Neuronal stem cell (in vitro differentiated cells): ENCODE data around the gene HSPB1.

ENCODE experiments used
- DNase-seq: peaks from one replicate; pipeline ENCODE4 v3.0.0-alpha.2; 2013; ENCODE audit warnings: low spot score
- H2AFZ ChIP-seq: one replicate; pipeline ENCODE4 v1.6.1; 2013; ENCODE audit warnings: mild to moderate bottlenecking, low read length, inconsistent platforms
- H2AK5ac ChIP-seq: 2 replicates; pipeline ENCODE4 v1.6.1; 2013; ENCODE audit warnings: low read depth, mild to moderate bottlenecking, inconsistent platforms, low read length, moderate library complexity, mixed read lengths
- H2BK120ac ChIP-seq: 2 replicates; pipeline ENCODE4 v1.6.1; 2013; ENCODE audit warnings: low read depth, mild to moderate bottlenecking, inconsistent platforms, low read length, moderate library complexity, mixed read lengths
- H2BK12ac ChIP-seq: one replicate; pipeline ENCODE4 v1.6.1; 2013; ENCODE audit warnings: low read length, inconsistent platforms
- H2BK15ac ChIP-seq: 2 replicates; pipeline ENCODE4 v1.6.1; 2013; ENCODE audit warnings: mild to moderate bottlenecking, low read length, inconsistent platforms, mixed read lengths
- H2BK5ac ChIP-seq: one replicate; pipeline ENCODE4 v1.6.1; 2013; ENCODE audit warnings: inconsistent platforms, mild to moderate bottlenecking, low read length, moderate library complexity
- H3K14ac ChIP-seq: one replicate; pipeline ENCODE4 v1.6.1; 2013; ENCODE audit warnings: low read length, inconsistent platforms
- H3K18ac ChIP-seq: 2 replicates; pipeline ENCODE4 v1.6.1; 2013; ENCODE audit warnings: low read length, inconsistent platforms
- H3K23ac ChIP-seq: 2 replicates; pipeline ENCODE4 v1.6.1; 2013; ENCODE audit warnings: low read depth, mild to moderate bottlenecking, mixed read lengths, low read length, inconsistent platforms; ENCODE audit not compliant: poor library complexity
- H3K27ac ChIP-seq: replicated peaks from 3 replicates; pipeline ENCODE4 v1.5.1; 2013; ENCODE audit warnings: low read length, inconsistent platforms
- H3K27me3 ChIP-seq, 3 experiments: 2 replicates each; pipeline ENCODE4 v1.6.1; 2013; ENCODE audit warnings: low read length in 3 of 3, mild to moderate bottlenecking in 2 of 3, inconsistent platforms in 1 of 3, low read depth in 1 of 3, mixed read lengths in 1 of 3, moderate library complexity in 1 of 3; ENCODE audit not compliant: control insufficient read depth in 3 of 3, insufficient read depth in 3 of 3
- H3K36me3 ChIP-seq, 2 donors: replicated peaks in 1 of 2; 2 replicates each; pipeline ENCODE4 v1.6.1; 2013; ENCODE audit warnings: low read length in 2 of 2; ENCODE audit not compliant: control insufficient read depth in 2 of 2, insufficient read depth in 2 of 2
- H3K4ac ChIP-seq: 2 replicates; pipeline ENCODE4 v1.6.1; 2013; ENCODE audit warnings: inconsistent platforms, mild to moderate bottlenecking, low read length, moderate library complexity
- H3K4me1 ChIP-seq, 2 donors: 1 replicate in 1 of 2; 2 replicates in 1 of 2; pipeline ENCODE4 v1.6.1; 2013; ENCODE audit warnings: low read length in 2 of 2, low read depth in 1 of 2; ENCODE audit not compliant: control insufficient read depth in 2 of 2, insufficient read depth in 1 of 2
- H3K4me2 ChIP-seq: one replicate; pipeline ENCODE4 v1.6.1; 2013; ENCODE audit warnings: mild to moderate bottlenecking, low read length, inconsistent platforms; ENCODE audit not compliant: insufficient read depth, poor library complexity, severe bottlenecking
- H3K4me3 ChIP-seq, 2 donors: 2 replicates each; pipeline ENCODE4 v1.5.1; 2013; ENCODE audit warnings: low read length in 2 of 2, mild to moderate bottlenecking in 2 of 2, inconsistent platforms in 1 of 2, moderate library complexity in 1 of 2
- H3K79me1 ChIP-seq: one replicate; pipeline ENCODE4 v1.6.1; 2013; ENCODE audit warnings: low read depth, mild to moderate bottlenecking, inconsistent platforms, low read length, moderate library complexity
- H3K9ac ChIP-seq: one replicate; pipeline ENCODE4 v1.6.1; 2013; ENCODE audit warnings: mild to moderate bottlenecking, low read depth, low read length, inconsistent platforms; ENCODE audit not compliant: poor library complexity
- H3K9me3 ChIP-seq, 2 donors: replicated peaks in 1 of 2; 2 replicates each; pipeline versions ENCODE3 to v1.6.1; 2013; ENCODE audit warnings: low read length in 2 of 2, mild to moderate bottlenecking in 2 of 2, inconsistent platforms in 1 of 2, low read depth in 1 of 2, mixed read lengths in 1 of 2, moderate library complexity in 1 of 2; ENCODE audit not compliant: control insufficient read depth in 2 of 2, insufficient read depth in 1 of 2
- H4K8ac ChIP-seq: one replicate; pipeline ENCODE4 v1.6.1; 2013; ENCODE audit warnings: low read depth, mild to moderate bottlenecking, inconsistent platforms, low read length, moderate library complexity
- H4K91ac ChIP-seq: one replicate; pipeline ENCODE4 v1.6.1; 2013; ENCODE audit warnings: low read length, low read depth, mild to moderate bottlenecking, inconsistent platforms; ENCODE audit not compliant: poor library complexity
- WGBS, 2 donors: extraction: QIAGEN DNeasy Blood & Tissue Kit; methylation state at CpG; one replicate each; pipeline ENCODE4 v1.1.7; 2013; ENCODE audit warnings: missing lambda C conversion rate in 2 of 2, mixed read lengths in 1 of 2; ENCODE audit not compliant: insufficient read length in 2 of 2, insufficient replicate concordance in 1 of 2; ENCODE audit errors: extremely low coverage in 2 of 2; 5-methylcytosine and 5-hydroxymethylcytosine counted together

HSPB1 gene

GRCh38 chr7:76338298-76339084, 36.0 kb downstream of the HSPB1 start:
- Histone ChIP-seq H4K8ac (no peak overlapping the region), H2AK5ac (no peak overlapping the region), H3K9ac (no peak overlapping the region), H3K4ac (no peak overlapping the region), H2BK120ac (no peak overlapping the region), H2AFZ (no peak overlapping the region), H3K36me3 (peaks cover 15 to 91% of the 10 kb centered on the region in 2 donors), H3K27ac (no peak overlapping the region), H2BK12ac (no peak overlapping the region), H2BK5ac (no peak overlapping the region), H3K23ac (no peak overlapping the region), H3K14ac (no peak overlapping the region), H3K27me3 (no peaks in the 10 kb centered on the region), H3K9me3 (no peaks in the 10 kb centered on the region), H2BK15ac (no peak overlapping the region), H4K91ac (no peak overlapping the region), H3K4me1 (peaks cover 0 to 3% of the 10 kb centered on the region in 2 donors), H3K79me1 (peaks cover 1% of the 10 kb centered on the region), H3K4me3 (no peak overlapping the region), H3K4me2 (no peak overlapping the region), H3K18ac (no peak overlapping the region)
- WGBS, 2 donors, result no CpG with 5 or more reads among the region's 9 CpGs
- DNase-seq, result no peak

- Histone ChIP-seq H2AK5ac (no peak overlapping the region), H4K8ac (no peak overlapping the region), H3K36me3 (peaks cover 23 to 93% of the 10 kb centered on the region in 2 donors), H2AFZ (no peak overlapping the region), H3K4me1 (peaks cover 0 to 5% of the 10 kb centered on the region in 2 donors), H3K9ac (no peak overlapping the region), H3K14ac (no peak overlapping the region), H3K4ac (no peak overlapping the region), H2BK15ac (no peak overlapping the region), H3K23ac (no peak overlapping the region), H3K4me3 (no peak overlapping the region), H4K91ac (no peak overlapping the region), H3K18ac (no peak overlapping the region), H3K27ac (no peak overlapping the region), H3K27me3 (no peaks in the 10 kb centered on the region), H3K9me3 (no peaks in the 10 kb centered on the region), H2BK120ac (no peak overlapping the region), H3K79me1 (peaks cover 2% of the 10 kb centered on the region), H2BK5ac (no peak overlapping the region), H3K4me2 (no peak overlapping the region), H2BK12ac (no peak overlapping the region)
- WGBS, 2 donors, result no CpG with 5 or more reads among the region's 3 CpGs
- DNase-seq, result no peak
Measured at GRCh38 chr7:76340617-76341131, 38.2 kb downstream of the HSPB1 start.

DNA sequence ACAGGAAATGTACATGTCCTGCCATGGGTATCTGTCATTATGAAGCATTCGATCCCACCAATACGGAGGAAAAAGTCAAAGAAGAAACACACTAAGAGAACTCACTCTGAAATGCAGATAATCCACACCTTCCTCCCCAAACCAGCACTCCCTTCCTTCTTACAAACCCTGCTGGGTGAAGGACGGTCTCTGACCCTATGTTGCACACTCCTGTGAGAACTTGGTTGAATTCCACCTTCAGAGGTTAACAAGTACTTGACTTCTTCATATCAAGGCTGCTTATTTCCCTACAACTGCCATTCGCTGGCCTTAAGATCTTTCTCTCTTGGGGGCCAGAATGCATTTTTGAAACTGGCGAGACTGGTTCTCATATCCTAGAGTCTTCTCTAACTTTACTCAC, 39.7 kb downstream of the HSPB1 start:
- no peak overlapping the region for H4K8ac ChIP-seq
- H3K27ac ChIP-seq, result no peak overlapping the region
- no peak overlapping the region for H2BK5ac ChIP-seq
- no peak overlapping the region for H2BK15ac ChIP-seq
- peaks cover 33 to 95% of the 10 kb centered on the region in 2 donors for H3K36me3 ChIP-seq
- no peak overlapping the region for H4K91ac ChIP-seq
- no peak overlapping the region for H2BK12ac ChIP-seq
- H3K14ac ChIP-seq, result no peak overlapping the region
- H2AK5ac ChIP-seq, result no peak overlapping the region
- no peak overlapping the region for H3K4me3 ChIP-seq
- H3K4me2 ChIP-seq, result no peak overlapping the region
- H3K9ac ChIP-seq, result no peak overlapping the region
- H3K18ac ChIP-seq, result no peak overlapping the region
- H3K4me1 ChIP-seq, result peaks cover 0 to 6% of the 10 kb centered on the region in 2 donors
- no peak overlapping the region for H2BK120ac ChIP-seq
- no peak overlapping the region for H3K23ac ChIP-seq
- H3K79me1 ChIP-seq, result peaks cover 4% of the 10 kb centered on the region
- DNase-seq, result no peak
- H2AFZ ChIP-seq, result no peak overlapping the region
- no CpG with 5 or more reads among the region's 5 CpGs for WGBS, 2 donors
- peaks cover 0 to 4% of the 10 kb centered on the region in 2 donors for H3K9me3 ChIP-seq
- no peak overlapping the region for H3K4ac ChIP-seq
- no peaks in the 10 kb centered on the region for H3K27me3 ChIP-seq

DNA sequence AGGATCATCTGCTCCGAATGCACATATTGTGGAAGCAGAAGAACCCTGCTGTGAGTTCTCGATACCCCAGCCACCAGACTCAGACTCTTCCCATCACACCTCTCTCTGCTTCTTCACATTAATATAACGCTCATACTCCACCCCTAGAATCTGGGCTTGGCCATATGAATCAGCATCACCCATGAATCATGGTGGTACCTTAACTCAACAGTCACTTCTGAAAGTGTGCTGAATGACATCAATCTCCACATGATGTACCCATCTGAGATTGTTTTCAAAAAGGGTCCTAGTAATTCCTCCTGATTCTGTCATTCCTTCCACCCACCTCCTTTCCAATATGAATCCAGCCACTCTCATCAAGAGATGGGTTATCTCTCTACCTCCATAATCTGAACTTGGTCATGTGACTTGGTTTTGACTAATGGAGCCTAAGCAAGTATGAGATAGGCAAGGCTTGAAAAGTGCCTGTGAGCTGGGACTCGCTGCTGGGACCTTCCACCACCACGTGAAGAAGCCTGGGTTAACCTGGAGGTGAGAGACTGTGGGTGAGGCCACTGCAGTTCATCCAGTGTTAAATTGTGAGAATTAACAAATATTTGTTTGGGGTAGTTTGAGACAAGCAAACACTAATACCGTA, 40.9 kb downstream of the HSPB1 start:
- no peak overlapping the region for H3K23ac ChIP-seq
- no peak overlapping the region for H2BK120ac ChIP-seq
- no peaks in the 10 kb centered on the region for H3K27me3 ChIP-seq
- H4K8ac ChIP-seq, result no peak overlapping the region
- peaks cover 4% of the 10 kb centered on the region for H3K79me1 ChIP-seq
- no peak overlapping the region for H3K18ac ChIP-seq
- H3K9ac ChIP-seq, result no peak overlapping the region
- no peak overlapping the region for H3K14ac ChIP-seq
- H3K4ac ChIP-seq, result no peak overlapping the region
- H3K4me2 ChIP-seq, result no peak overlapping the region
- no peak overlapping the region for H2AK5ac ChIP-seq
- no peak overlapping the region for H2AFZ ChIP-seq
- DNase-seq, result no peak
- H3K27ac ChIP-seq, result no peak overlapping the region
- H3K36me3 ChIP-seq, result peaks cover 35 to 95% of the 10 kb centered on the region in 2 donors
- peaks cover 0 to 4% of the 10 kb centered on the region in 2 donors for H3K9me3 ChIP-seq
- H2BK15ac ChIP-seq, result no peak overlapping the region
- H2BK12ac ChIP-seq, result no peak overlapping the region
- no peak overlapping the region for H2BK5ac ChIP-seq
- H3K4me1 ChIP-seq, result peaks cover 0 to 6% of the 10 kb centered on the region in 2 donors
- H3K4me3 ChIP-seq, result no peak overlapping the region
- no CpG with 5 or more reads among the region's 6 CpGs for WGBS, 2 donors
- H4K91ac ChIP-seq, result no peak overlapping the region
